Right lobe of liver (tissue), 4 donors: ENCODE measurements around the gene TMC5.

Experiments used
- CTCF ChIP-seq, 4 donors: fragments of 200-600 bp in 3 of 4; fragments of 450-650 bp in 1 of 4; IDR thresholded peaks; one replicate each; pipeline versions ENCODE4 v1.5.1 to v1.8.0; 2016 to 2022; ENCODE audit warnings: antibody characterized with exemption in 4 of 4, mild to moderate bottlenecking in 2 of 4
- POLR2A ChIP-seq: fragments of 450-650 bp; IDR thresholded peaks from one replicate; pipeline ENCODE4 v1.6.1; 2017; ENCODE audit warnings: antibody characterized with exemption, mild to moderate bottlenecking
- donor health status: DM: no; HTN: no; CAD: no.
- donor health status: DM: no; HTN: no; CAD: no.
- donor health status: DM: no; HTN: yes; CAD: no.

- no peak for TF ChIP-seq CTCF (IDR thresholded peaks at IDR 0.05)
- no peak for TF ChIP-seq POLR2A
Measured at GRCh38 chr16:19377864-19378263, 39.8 kb upstream of the TMC5 start.
